Neural progenitor cell (in vitro differentiated cells): ENCODE results near the gene ITPR1. TPM values are rescaled to one million over a fixed set of nuclear protein-coding genes. Genes with fewer than 3 reads are reported as not detected.

Experiments used
- DNase-seq: peaks from one replicate; pipeline ENCODE4 v3.0.0-alpha.2; 2016; ENCODE audit warnings: low spot score
- H2AFZ ChIP-seq: fragments of 200-600 bp; sonication (generic); replicated peaks from 2 replicates; pipeline ENCODE4 v1.6.1; 2016; ENCODE audit warnings: antibody characterized with exemption
- H3F3A ChIP-seq: fragments of 200-600 bp; sonication (generic); 2 replicates; pipeline ENCODE4 v1.6.1; 2016; ENCODE audit warnings: antibody characterized with exemption, low read depth
- H3K27ac ChIP-seq: fragments of 200-600 bp; sonication (generic); 2 replicates; pipeline ENCODE4 v1.5.1; 2016; ENCODE audit warnings: mild to moderate bottlenecking
- H3K27me3 ChIP-seq: fragments of 200-600 bp; sonication (generic); 2 replicates; pipeline ENCODE4 v1.6.1; 2016; ENCODE audit warnings: mild to moderate bottlenecking, moderate library complexity
- H3K36me3 ChIP-seq: fragments of 200-600 bp; sonication (generic); 2 replicates; pipeline ENCODE4 v1.5.1; 2016
- H3K4me1 ChIP-seq: fragments of 200-600 bp; sonication (generic); 2 replicates; pipeline ENCODE4 v1.6.1; 2016; ENCODE audit warnings: mixed run types
- H3K4me2 ChIP-seq: fragments of 200-600 bp; sonication (generic); 2 replicates; pipeline ENCODE4 v1.6.1; 2016
- H3K4me3 ChIP-seq: fragments of 200-600 bp; sonication (generic); 2 replicates; pipeline ENCODE4 v1.5.1; 2016
- H3K79me2 ChIP-seq: fragments of 200-600 bp; sonication (generic); 2 replicates; pipeline ENCODE4 v1.6.1; 2016; ENCODE audit warnings: low read depth
- H3K9ac ChIP-seq: fragments of 200-600 bp; sonication (generic); 2 replicates; pipeline ENCODE4 v1.6.1; 2016
- H3K9me3 ChIP-seq: fragments of 200-600 bp; sonication (generic); 2 replicates; pipeline ENCODE4 v1.5.1; 2016; ENCODE audit warnings: low read depth
- H4K20me1 ChIP-seq: fragments of 200-600 bp; sonication (generic); 2 replicates; pipeline ENCODE4 v1.6.1; 2016; ENCODE audit warnings: low read depth
- H3K27ac Mint-ChIP-seq: 3 replicates; pipeline ENCODE4 v1.8.0; 2021; ENCODE audit warnings: mixed read lengths
- H3K27me3 Mint-ChIP-seq: 2 replicates; pipeline ENCODE4 v1.8.0; 2022; ENCODE audit warnings: low read depth, mild to moderate bottlenecking, inconsistent platforms, moderate library complexity, mixed read lengths; ENCODE audit not compliant: insufficient read depth
- H3K36me3 Mint-ChIP-seq: 3 replicates; pipeline ENCODE4 v1.8.0; 2021; ENCODE audit warnings: mixed read lengths
- H3K4me1 Mint-ChIP-seq: 3 replicates; pipeline ENCODE4 v1.8.0; 2021; ENCODE audit warnings: mixed read lengths
- H3K4me3 Mint-ChIP-seq: 3 replicates; pipeline ENCODE4 v1.8.0; 2021; ENCODE audit warnings: mild to moderate bottlenecking, moderate library complexity, mixed read lengths
- H3K9me3 Mint-ChIP-seq: 3 replicates; pipeline ENCODE4 v1.8.0; 2020; ENCODE audit warnings: mixed read lengths
- CTCF ChIP-seq: fragments of 200-600 bp; sonication (generic); IDR thresholded peaks from 2 replicates; pipeline ENCODE4 v1.5.1; 2017; ENCODE audit warnings: antibody characterized with exemption, mild to moderate bottlenecking
- EZH2 ChIP-seq: fragments of 200-600 bp; sonication (generic); IDR thresholded peaks from 2 replicates; pipeline ENCODE4 v1.6.1; 2017; ENCODE audit warnings: antibody characterized with exemption, mild to moderate bottlenecking, moderate library complexity
- EZH2phosphoT487 ChIP-seq: fragments of 200-600 bp; sonication (generic); IDR thresholded peaks from 2 replicates; pipeline ENCODE4 v1.6.1; 2017; ENCODE audit warnings: antibody characterized with exemption
- total RNA-seq: library from RNA; depleted of rRNA; stranded (reverse); fragments of >200 nt; gene quantifications from 2 replicates; pipeline ENCODE4 v1.2.3, GENCODE V29; 2015; ENCODE audit warnings: low replicate concordance

The ITPR1 gene
- total RNA-seq, 1 donor from 2014 or later, result 5.0 TPM

- Histone ChIP-seq H3K36me3 (no peaks in the 10 kb centered on the region), H3K79me2 (no peaks in the 10 kb centered on the region), H3K27me3 (peaks cover 47% of the 10 kb centered on the region), H3F3A (peaks cover 8% of the 10 kb centered on the region), H3K4me1 (peaks cover 11% of the 10 kb centered on the region), H3K27ac (no peak overlapping the region), H4K20me1 (no peaks in the 10 kb centered on the region), H3K4me2 (no peak overlapping the region), H2AFZ (no peak overlapping the region), H3K9ac (no peak overlapping the region), H3K4me3 (no peak overlapping the region), H3K9me3 (no peaks in the 10 kb centered on the region)
- Mint-ChIP-seq H3K4me3 (no peak overlapping the region), H3K36me3 (no peaks in the 10 kb centered on the region), H3K27me3 (peaks cover 12% of the 10 kb centered on the region), H3K4me1 (peaks cover 12% of the 10 kb centered on the region), H3K27ac (no peak overlapping the region), H3K9me3 (no peaks in the 10 kb centered on the region)
- TF ChIP-seq EZH2, result no peak
- no peak for TF ChIP-seq CTCF
- TF ChIP-seq EZH2phosphoT487, result no peak
- no peak for DNase-seq
Observed at GRCh38 chr3:4496087-4496452, 2.9 kb downstream of the ITPR1 start.

DNA sequence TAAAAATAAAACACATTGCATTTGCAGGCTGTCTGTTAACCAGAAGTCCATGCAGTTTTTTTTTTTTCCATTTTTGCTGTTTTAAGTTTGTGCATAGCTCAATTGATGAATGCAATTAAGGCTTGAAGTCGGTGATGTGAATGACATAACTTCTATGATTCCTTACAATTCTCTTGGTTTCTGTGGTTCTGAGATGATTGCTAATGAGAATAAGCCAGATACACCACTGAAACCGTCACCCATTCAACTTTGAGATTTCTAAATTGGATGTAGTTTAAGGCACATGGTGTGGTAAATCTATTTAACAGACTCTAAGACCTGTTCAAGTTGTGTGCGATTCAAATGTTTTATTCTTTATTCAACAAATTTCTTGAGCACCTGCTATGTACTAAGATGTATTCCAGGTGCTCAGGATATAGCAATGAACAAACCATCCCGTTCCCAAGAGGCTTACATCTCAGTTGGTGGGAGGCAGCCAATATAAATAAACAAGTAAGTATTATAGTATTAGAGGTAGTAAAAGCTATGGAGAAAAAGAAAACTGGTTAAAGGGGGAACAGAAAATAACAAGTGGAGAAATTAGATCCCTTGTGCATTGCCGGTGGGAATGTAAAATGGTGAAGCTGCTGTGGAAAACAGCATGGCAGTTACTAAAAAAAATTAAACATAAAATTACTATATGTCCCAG is 4.0 kb downstream of the ITPR1 start:
- H3K79me2 ChIP-seq, result no peaks in the 10 kb centered on the region
- TF ChIP-seq CTCF (no peak), EZH2 (no peak), EZH2phosphoT487 (no peak)
- no peak overlapping the region for H3K4me2 ChIP-seq
- H3K9me3 ChIP-seq, result no peaks in the 10 kb centered on the region
- H3K4me3 ChIP-seq, result no peak overlapping the region
- H4K20me1 ChIP-seq, result no peaks in the 10 kb centered on the region
- no peak overlapping the region for H3K9ac ChIP-seq
- Mint-ChIP-seq H3K27me3 (peaks cover 10% of the 10 kb centered on the region), H3K4me1 (peaks cover 8% of the 10 kb centered on the region), H3K9me3 (no peaks in the 10 kb centered on the region), H3K27ac (no peak overlapping the region), H3K36me3 (no peaks in the 10 kb centered on the region), H3K4me3 (no peak overlapping the region)
- H3K36me3 ChIP-seq, result no peaks in the 10 kb centered on the region
- peaks cover 8% of the 10 kb centered on the region for H3K4me1 ChIP-seq
- H3F3A ChIP-seq, result peaks cover 5% of the 10 kb centered on the region
- H3K27ac ChIP-seq, result no peak overlapping the region
- peaks cover 36% of the 10 kb centered on the region for H3K27me3 ChIP-seq
- no peak for DNase-seq
- no peak overlapping the region for H2AFZ ChIP-seq

- Mint-ChIP-seq H3K27ac (peak overlapping the region; percentile 20), H3K27me3 (peaks cover 8% of the 10 kb centered on the region), H3K4me3 (no peak overlapping the region)
Observed at GRCh38 chr3:4497843-4498324, 4.7 kb downstream of the ITPR1 start.

More at GRCh38 chr3:4497843-4498324, 4.7 kb downstream of the ITPR1 start:
- Histone ChIP-seq H3F3A (no peaks in the 10 kb centered on the region), H3K27ac (no peak overlapping the region), H3K79me2 (no peaks in the 10 kb centered on the region), H3K27me3 (peaks cover 34% of the 10 kb centered on the region), H3K9me3 (no peaks in the 10 kb centered on the region), H3K4me2 (no peak overlapping the region), H3K36me3 (no peaks in the 10 kb centered on the region), H3K9ac (no peak overlapping the region), H3K4me3 (no peak overlapping the region), H3K4me1 (peaks cover 7% of the 10 kb centered on the region), H4K20me1 (no peaks in the 10 kb centered on the region), H2AFZ (no peak overlapping the region)
- H3K4me1 Mint-ChIP-seq, result peaks cover 8% of the 10 kb centered on the region
- no peak for DNase-seq
- no peak for TF ChIP-seq EZH2
- no peak for TF ChIP-seq EZH2phosphoT487
- TF ChIP-seq CTCF, result no peak
- H3K36me3 Mint-ChIP-seq, result no peaks in the 10 kb centered on the region
- no peaks in the 10 kb centered on the region for H3K9me3 Mint-ChIP-seq
